ENCODE data around the gene PIP5K1A.

PIP5K1A gene

DNA sequence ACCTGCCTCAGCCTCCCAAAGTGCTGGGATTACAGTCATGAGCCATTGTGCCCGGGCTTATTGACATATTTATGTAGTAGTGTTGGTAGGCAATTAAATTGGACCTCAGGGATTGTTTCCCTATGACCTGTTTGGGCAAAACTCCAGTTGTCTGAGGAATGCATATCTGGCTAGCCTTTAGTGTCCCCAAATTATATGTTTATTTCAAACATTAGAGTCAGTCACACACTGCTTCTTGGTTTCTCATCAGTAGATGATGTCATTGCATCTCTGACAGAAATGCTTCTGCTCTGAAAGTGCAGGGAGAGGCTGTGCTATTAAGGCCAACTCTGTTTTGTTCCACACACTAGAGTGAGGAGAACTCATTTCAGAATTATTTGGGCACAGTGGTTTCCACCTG is 12.5 kb downstream of the PIP5K1A start:
- peak in 1 of 2 donors; percentile 35 for DNase-seq (ENCODE audit: low read depth in 2 of 2)

DNA sequence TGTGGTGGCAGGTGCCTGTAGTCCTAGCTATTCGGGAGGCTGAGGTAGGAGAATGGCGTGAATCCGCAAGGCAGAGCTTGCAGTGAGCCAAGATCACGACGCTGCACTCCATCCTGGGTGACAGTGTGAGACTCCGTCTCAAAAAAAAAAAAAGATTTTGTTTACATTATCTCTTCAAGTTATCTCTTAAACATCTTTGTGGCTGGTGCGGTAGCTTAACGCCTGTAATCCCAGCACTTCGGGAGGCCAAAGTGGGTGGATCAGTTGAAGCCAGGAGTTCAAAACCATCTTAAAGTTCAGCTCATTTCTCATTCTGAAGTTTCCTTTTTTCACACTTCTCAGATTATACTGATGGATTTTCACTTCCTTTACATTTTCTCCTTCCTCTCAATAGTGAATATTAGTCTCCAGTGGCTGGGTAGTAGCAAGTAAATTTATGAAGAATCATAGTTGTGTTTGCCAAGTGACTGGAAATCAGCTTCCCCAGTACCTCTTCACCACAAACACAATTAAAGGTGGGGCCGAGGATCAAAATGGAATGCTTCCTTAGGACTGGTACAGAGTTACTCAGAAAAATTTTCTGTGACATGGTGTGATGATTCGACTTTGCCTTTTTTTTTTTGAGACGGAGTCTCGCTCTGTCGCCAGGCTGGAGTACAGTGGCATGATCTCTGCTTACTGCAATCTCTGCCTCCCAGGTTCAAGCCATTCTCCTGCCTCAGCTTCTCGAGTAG is 13.8 kb downstream of the PIP5K1A start:
- TF ChIP-seq, protein P1, sequence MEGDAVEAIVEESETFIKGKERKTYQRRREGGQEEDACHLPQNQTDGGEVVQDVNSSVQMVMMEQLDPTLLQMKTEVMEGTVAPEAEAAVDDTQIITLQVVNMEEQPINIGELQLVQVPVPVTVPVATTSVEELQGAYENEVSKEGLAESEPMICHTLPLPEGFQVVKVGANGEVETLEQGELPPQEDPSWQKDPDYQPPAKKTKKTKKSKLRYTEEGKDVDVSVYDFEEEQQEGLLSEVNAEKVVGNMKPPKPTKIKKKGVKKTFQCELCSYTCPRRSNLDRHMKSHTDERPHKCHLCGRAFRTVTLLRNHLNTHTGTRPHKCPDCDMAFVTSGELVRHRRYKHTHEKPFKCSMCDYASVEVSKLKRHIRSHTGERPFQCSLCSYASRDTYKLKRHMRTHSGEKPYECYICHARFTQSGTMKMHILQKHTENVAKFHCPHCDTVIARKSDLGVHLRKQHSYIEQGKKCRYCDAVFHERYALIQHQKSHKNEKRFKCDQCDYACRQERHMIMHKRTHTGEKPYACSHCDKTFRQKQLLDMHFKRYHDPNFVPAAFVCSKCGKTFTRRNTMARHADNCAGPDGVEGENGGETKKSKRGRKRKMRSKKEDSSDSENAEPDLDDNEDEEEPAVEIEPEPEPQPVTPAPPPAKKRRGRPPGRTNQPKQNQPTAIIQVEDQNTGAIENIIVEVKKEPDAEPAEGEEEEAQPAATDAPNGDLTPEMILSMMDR (IDR thresholded peaks at IDR 0.05; ENCODE audit: low read depth, low read length): no peak
- no peak overlapping the region for H3K4me3 ChIP-seq (replicated peaks in 1 of 2; ENCODE audit: low read depth in 2 of 2, low read length in 2 of 2)
- peak in 1 of 2 donors; percentile 51 for DNase-seq (ENCODE audit: low read depth in 2 of 2)

More for the DNA sequence above, 12.5 kb downstream of the PIP5K1A start:
- no peak overlapping the region for H3K4me3 ChIP-seq (replicated peaks in 1 of 2; ENCODE audit: low read depth in 2 of 2, low read length in 2 of 2)
- TF ChIP-seq, protein P1 (IDR thresholded peaks at IDR 0.05; ENCODE audit: low read depth, low read length): no peak

DNA sequence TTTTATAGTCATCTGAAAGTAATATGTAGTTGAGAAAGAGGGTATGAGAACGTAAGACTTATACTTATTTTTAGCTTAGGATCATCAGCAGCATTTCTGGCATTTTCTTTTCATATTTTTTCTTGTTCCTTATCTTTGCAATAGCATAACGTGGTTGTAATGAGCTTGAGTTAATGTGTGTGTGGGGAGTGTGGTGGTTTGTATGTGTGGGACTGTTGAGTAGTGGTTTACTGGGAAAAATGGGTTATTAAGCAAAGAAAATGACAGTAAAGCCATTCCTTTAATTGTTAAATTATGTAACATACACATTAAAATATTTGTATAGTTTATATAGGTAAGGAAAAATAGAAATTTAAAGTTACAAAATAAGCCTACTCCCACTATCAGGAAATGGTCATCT is 15.2 kb downstream of the PIP5K1A start:
- TF ChIP-seq, protein P1 (IDR thresholded peaks at IDR 0.05; ENCODE audit: low read depth, low read length): no peak
- H3K4me3 ChIP-seq (replicated peaks in 1 of 2; ENCODE audit: low read depth in 2 of 2, low read length in 2 of 2): no peak overlapping the region
- DNase-seq (ENCODE audit: low read depth in 2 of 2): peak in 1 of 2 donors; percentile 42

DNA sequence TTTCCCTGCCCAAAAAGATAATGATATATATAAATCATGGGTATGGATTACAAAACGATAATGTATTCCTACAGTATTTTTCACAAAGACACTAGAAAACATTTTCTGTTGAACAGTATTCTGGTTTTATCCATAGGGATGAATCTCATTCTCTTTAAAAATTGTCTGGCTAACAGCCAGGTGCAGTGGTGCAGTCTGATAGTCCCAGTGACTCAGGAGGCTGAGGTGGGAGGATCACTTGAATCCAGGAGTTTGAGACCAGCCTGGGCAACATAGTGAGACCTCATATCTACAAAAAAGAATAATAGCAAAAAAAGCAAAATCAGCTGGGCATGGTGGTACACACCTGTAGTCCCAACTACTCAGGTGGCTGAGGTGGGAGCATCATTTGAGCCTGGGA is 23.3 kb downstream of the PIP5K1A start:
- DNase-seq (ENCODE audit: low read depth in 2 of 2): peak in 1 of 2 donors; percentile 16
- TF ChIP-seq, protein P1 (IDR thresholded peaks at IDR 0.05; ENCODE audit: low read depth, low read length): no peak
- no peak overlapping the region for H3K4me3 ChIP-seq (replicated peaks in 1 of 2; ENCODE audit: low read depth in 2 of 2, low read length in 2 of 2)

DNA sequence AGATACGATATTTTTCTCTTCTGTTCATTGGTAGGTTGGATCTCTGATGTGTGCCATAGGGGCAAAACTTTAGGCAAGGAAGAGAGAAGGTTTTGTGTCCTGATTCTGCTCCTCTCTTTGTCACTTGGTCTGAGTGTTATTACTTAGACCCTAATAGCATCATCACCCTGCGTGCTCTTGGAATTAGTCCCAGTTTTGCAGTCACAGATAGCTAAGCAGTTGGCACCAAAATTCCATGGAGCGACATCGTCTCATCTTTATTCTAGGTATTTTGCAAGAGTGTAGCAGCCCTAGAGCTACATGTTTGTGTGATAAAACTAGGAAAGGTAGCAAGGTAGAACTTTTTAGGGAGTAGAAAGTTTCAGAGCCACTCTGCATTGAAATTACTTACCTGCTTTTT is 23.8 kb downstream of the PIP5K1A start:
- peak; percentile 26 for DNase-seq (ENCODE audit: low read depth in 2 of 2)
- TF ChIP-seq, protein P1 (IDR thresholded peaks at IDR 0.05; ENCODE audit: low read depth, low read length): no peak
- H3K4me3 ChIP-seq (replicated peaks in 1 of 2; ENCODE audit: low read depth in 2 of 2, low read length in 2 of 2): no peak overlapping the region

DNA sequence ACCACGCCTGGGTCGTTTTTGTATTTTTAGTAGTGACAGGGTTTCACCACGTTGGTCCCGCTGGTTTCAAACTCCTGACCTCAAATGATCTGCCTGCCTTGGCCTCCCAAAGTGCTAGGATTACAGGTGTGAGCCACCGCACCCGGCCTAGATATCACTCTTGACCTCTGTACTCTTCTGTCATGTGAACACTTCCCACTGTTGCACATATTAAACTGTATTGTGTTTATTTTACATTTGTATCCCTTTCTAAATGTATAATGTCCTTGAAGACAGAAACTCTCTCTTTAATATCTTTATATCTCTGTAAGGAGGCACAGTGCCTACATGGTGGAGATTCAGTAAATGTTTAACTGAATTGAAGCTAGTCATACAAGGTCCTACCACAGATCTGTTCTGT is 36.9 kb downstream of the PIP5K1A start:
- H3K4me3 ChIP-seq (replicated peaks in 1 of 2; ENCODE audit: low read depth in 2 of 2, low read length in 2 of 2): no peak overlapping the region
- TF ChIP-seq, protein P1 (IDR thresholded peaks at IDR 0.05; ENCODE audit: low read depth, low read length): no peak
- DNase-seq (ENCODE audit: low read depth in 2 of 2): no peak

Data from cardiac fibroblast (primary cell).